ENCODE data around the gene APC2.
A peak's percentile ranks its signal among the peaks of the same experiment; 100 is the strongest.
"Not testable (repeated sequence)": the region's sequence is repeated elsewhere in the genome, so short reads cannot be mapped to it uniquely, and the experiment has no call there.

APC2 gene

DNA sequence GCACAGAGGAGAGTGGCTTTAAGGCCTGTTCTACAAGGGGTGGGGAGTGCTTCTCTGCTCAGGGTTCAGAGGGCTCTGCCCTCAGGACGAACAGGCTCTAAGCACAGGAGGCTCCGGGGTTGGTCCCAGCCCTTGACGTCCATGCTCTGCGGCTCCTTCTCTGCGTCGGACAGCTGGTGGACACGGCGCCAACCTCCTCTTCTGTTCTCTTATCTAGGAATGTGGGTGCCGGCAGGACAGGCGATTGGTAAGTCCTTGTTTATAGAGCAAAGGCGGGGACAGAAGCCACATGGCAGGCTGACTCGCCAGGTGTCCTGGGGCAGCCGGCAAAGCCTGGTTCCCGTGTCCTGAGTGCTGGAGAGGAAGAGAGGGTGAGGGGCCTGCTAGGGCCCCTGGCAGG is 20.2 kb upstream of the APC2 start:
- DNase-seq, result no peak

DNA sequence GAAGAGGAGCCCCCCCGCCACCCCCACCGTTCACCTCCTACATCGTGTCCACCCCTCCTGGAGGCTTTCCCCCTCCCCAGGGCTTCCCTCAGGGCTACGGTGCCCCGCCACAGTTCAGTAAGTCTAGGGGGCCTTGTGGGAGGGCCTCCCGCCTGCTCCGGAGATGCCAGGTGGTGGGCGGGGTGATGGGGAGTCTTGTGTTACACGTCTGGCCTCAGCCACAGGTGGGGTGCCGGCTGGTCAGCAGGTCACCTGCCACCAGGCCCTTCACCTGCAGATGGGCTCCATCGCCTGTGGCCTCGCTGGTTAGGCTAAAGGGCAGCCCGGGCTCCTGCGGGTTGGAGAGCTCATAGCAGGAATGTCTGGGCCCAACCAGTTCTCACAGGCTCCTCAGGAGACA is 19.7 kb upstream of the APC2 start:
- DNase-seq, result no peak

DNA sequence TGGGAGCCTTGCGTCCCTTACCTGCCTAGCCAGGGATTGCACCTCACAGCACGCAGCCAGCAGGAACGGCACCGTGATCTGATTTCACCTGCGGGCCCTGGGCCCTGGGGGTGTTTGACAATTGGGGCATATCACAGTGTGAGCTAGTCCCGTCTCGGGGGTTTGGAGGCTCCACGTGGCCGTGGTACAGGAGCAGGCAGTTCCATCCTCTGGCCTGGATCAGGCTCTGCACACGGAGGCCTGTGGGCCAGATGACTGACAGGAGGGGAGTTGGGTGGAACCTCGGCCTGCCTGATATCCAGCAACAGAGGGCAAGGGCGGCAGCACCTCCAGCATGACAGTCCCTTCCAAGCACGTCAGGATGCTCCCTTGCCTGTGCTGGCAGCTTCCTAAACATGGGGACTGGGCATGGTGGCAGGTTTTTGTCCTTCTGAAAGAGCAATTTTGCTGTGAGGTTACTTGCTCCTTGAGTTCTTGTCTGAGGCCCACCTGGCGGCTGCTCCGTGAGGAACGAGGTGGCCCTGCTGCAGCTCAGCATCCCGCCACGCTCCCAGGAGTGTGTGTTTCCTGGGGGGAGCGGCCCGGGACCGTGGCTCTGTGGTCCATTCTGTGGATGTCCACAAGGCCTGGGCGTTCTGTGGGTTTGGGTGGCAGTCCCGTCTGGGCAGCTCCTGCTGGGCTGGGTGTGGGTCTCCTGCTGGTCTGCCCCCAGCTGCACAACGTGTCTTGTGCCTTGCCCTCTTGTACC is 18.0 kb upstream of the APC2 start:
- no peak for DNase-seq

DNA sequence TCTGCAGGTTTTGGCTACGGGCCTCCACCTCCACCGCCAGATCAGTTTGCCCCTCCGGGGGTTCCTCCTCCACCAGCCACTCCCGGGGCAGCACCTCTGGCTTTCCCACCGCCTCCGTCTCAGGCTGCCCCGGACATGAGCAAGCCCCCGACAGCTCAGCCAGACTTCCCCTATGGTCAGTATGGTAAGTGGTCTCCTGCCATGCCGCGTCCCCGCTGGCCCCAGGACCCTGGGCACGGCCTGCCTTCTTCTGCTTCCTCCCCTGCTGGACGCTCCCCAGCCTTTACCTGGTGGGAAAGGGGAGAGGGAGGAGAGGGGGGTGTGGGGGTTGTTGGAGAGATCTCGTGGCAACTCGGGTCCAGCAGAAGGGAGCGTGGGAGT is 17.4 kb upstream of the APC2 start:
- no peak for DNase-seq

DNA sequence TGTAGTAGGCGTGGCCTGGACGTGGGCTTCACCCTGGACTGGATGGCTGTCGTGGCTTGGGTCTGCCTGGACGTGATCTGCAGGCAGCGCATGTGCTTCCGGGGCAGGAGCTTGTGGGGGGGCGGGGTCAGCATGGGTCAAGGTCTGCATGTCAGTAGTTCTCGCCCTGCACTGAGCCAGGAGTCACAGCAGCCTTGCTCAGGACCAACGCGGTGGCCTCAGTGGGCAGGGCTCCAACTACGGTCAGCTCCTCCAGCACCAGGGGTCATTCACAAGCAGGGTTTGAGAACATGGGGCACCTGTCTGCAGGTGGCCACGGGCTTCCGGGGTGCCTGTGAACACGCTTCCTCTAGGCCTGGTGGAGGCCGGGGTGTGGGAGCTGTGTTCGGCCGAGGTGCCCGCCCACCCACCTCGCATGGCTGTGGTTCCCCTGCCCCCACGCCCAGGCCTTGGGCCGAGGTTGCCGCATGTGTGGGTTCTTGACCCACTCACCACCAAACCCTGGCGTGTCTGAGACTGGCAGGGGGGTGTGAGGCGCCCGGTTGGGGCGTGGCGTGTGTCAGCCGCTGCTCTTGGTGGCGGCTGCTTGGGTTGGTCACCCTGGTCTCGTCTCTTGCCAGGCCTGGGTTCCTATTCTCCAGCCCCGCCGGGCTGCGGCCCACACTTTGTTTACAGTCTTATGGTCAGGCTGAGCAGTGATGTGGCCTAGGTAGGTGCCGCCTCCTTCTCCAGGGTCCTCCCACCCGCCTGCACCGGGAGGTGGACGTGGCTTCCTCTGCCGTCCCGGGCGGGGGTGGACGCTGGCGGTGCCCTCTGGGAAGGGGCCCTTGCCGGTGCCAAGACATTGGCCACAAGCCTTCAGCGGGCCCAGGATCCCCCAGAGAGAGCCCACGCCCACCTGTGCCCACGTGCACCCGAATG is 16.5 kb upstream of the APC2 start:
- no peak for DNase-seq

DNA sequence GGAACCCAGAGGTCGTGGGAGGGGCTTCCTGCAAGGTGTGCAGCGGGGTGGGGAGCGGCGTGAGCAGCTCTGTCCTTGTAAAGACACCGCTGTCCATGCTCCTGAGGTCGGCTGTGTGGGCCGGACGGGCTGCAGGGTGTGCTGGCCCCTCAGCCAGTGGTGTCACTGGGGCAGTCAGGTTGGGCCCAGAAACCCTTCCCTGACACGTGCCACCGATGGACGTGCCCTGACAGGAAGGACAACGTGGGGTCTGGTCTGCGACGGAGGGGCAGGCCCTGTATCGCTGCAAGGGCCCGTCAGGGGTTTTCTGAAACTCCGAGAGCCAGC is 15.9 kb upstream of the APC2 start:
- no peak for DNase-seq

DNA sequence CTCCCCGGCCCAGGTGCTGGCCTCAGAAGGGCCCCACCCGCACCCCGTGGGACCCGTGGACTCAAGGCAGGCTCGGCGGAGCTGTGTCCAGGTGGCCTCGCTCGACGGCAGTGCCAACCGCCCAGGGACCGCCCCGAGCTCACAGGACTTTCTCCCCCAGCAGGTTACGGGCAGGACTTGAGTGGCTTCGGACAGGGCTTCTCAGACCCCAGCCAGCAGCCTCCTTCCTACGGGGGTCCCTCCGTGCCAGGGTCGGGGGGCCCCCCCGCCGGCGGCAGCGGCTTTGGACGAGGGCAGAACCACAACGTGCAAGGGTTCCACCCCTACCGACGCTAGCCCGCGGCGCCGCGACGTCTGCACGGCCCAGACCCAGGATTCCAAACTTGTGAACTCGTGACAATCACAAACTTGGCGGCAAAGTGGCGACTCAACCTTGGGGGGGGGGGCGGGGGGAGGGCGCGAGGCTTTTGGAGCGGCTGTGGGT is 15.3 kb upstream of the APC2 start:
- DNase-seq, result no peak

DNA sequence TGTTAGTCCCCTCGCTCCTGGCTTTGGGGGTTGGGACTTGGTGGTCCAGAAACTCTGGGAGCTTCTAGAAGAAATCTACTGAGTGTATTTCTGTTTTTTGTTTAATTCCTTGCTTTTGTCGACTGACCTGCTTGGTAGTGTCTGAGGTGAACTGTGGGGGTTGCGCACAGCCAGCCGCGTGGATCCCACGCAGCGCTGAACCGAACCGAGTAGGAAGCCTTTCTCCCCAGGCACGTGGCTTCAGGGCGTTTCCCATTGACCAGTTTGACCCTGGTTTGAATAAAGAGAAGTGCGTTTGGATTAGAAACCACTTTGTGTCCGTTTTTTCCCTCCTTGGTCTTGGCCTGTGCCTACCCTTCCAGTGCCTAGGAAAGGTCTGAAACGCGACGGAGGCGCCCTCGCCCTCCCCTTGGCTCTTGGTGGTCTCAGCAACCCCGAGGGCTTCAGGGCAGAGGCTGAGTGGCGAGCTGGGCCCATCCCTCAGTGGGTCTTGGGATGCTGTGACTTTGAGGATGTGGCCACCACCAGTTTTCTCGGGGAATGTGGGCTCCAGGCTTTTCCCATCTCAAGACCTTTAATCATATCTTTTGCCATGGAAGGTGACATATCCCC is 14.4 kb upstream of the APC2 start:
- DNase-seq, result no peak

DNA sequence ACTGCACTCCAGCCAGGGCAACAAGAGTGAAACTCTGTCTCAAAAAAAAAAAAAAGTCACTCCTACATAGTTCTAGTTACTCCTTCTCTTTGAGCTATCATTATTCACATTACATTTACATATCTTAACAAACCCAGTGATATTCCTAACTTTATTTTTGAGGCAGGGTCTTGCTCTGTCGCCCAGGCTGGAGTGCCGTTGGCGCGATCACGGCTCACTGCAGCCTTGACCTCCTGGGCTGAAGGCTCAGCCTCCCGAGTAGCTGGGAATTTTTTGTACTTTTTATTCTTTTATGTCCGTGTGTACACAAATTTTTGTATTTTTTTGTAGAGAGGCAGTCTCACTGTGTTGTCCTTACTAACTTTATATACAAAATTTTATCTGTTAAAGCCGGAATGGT is 12.3 kb upstream of the APC2 start:
- DNase-seq, result no peak

DNA sequence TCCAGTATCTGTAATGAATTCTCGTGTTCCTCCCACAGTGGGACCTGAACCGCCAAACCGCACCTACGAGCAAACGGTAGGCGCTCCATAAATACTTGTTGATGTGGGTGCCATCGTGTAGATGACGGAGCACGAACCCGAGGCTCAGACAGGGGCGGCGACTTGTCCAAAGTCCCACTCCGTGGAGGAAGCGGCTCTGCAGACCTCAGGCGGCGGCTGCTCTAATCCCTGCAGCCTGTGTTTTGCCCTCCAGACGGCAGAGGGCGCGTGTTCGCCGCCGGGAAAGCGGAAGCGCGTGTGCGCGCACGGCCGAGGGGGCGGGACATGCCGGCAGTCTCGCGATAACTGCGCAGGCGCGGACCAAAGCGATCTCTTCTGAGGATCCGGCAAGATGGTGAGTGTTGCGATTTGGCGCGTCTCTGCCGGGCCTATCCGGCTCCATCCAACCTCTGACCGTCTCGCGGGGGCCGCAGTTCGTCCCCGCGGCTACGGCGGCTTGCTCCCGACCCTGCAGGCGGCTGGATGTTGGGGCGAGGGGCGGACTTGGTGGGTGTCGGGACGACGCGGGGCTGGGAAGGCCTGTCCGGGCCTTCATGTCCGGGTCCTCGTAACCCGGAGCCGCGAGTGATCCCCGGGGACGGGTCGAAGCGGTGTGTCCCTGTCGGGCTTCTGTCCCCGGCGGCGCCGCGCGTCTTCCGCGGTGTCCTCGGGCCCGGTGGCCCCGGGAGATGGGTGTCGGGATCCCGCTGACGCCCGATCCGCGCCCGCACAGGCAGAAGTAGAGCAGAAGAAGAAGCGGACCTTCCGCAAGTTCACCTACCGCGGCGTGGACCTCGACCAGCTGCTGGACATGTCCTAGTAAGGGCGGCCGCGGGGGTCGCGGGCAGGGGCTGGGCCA is 11.6 kb upstream of the APC2 start, which contains the start of gene RPS15:
Gene RPS15, plus strand, starts transcription at position 362 of the 898 bp plus-strand sequence. Its CDS starts 30 bp downstream, at position 392.
- peak; percentile 61 for DNase-seq

DNA sequence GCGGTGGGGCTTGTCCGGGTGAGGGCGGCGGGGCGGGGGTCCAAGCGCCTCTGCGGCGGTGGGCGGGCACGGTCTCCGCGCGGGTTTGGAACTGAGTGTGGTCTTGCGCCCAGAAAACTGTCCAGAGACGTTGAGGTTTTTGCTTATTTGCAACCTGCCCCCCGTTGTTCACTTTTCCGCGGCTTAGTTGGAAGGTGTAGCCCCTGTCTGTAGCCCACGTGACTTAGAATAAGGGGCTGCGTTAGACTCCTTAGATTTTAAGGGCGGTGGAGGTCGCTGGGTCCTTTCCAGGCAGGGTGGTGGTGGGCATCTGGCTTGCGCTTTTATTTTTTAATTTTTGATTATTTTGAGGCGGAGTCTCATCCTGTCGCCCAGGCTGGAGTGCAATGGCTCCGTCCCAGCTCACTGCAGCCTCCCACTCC is 11.0 kb upstream of the APC2 start:
- no peak for DNase-seq

DNA sequence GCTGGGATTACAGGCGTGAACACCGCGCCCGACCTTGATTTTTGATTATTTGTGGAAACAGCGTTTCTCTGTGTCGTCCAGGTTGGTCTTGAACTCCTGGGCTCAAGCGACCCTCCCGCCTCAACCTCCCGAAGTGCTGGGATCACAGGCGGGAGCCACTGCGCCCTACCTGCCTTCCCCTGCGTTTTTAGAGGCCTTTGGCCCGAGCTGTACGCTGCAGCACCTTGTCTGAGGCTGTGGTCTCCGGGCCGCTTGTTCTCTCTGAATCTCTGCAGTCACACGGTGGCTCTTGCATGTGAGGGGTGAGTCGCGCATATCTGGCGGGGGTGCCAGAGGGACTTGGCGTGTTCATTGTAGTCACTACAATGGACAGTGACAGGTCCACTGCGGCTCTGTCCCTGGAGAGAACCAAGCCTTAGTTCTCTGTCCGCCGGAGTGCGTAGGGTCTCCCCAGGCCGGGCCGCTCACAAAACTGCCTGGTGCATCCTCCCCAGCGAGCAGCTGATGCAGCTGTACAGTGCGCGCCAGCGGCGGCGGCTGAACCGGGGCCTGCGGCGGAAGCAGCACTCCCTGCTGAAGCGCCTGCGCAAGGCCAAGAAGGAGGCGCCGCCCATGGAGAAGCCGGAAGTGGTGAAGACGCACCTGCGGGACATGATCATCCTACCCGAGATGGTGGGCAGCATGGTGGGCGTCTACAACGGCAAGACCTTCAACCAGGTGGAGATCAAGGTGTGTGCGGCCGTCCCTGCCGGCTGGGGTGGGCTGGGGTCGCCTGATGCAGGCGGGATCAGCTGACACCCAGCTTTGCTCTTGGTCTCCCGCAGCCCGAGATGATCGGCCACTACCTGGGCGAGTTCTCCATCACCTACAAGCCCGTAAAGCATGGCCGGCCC is 10.2 kb upstream of the APC2 start:
- DNase-seq, result not testable (repeated sequence)

DNA sequence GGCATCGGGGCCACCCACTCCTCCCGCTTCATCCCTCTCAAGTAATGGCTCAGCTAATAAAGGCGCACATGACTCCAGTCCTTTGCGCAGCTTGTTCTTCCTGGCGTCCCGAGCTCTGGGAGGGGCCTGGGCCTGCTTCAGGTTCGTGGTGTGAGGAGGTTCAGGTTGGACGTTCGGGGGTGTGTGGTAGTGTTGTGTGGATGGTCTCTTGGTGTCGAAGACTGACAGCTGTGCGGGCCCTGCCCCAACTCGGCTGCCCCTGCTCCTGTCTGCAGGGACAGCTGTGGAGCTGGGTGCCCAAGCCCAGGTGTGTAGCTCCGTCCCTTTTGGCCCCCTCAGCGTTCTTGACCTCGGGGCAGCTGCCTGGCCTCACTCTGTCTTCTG is 9.5 kb upstream of the APC2 start:
- DNase-seq, result no peak

DNA sequence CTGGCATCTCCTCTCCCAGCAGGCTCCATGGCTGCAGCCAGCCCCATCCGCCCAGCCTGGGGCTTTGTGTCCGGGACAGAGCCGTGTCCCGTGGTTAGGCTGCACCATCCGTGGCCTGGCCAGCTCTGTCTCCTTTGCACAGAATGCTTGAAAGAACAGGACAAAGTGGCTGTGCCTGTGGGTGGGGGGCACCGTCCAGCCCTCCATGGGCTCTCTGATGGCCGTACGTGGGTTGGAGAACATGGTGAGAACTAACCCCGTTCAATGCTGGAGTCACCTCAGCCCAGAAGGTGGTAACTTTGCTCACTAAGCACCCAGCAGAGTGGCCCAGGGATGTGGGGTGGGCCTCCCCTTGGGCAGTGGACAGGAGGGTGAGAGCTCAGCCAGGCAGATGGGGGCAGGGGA is 8.9 kb upstream of the APC2 start:
- no peak for DNase-seq

DNA sequence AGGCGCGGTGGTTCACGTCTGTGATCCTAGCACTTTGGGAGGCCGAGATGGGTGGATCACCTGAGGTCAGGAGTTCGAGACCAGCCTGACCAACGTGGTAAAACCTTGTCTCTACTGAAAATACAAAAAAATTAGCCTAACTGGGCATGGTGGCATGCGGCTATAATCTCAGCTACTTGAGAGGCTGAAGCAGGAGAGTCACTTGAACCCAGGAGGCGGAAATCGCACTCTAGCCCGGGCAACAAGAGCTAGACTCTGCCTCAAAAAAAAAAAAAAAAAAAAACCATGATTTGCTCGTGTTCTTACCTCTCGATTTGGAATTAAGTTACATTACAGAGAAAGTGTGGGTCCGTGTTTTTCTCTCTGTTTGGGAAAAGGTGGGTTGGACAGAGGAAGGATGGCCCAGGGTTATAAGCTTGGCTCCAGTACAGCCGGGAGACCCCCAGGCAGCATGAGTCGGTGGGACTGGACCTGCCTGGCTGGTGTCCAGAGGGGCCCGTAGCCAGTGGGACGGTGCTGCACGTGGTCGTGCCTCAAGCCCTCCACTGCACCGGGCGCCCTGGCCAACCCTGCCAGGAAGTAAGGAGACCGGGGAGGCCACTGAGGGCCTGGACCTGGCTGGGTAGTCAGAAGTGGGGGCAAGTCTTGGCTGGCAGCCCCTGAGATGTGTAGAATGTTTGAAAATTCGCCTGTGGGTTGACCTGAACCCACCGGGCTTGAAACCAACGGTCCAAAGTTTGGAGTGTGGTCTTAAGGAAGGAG is 8.1 kb upstream of the APC2 start:
- DNase-seq, result no peak

DNA sequence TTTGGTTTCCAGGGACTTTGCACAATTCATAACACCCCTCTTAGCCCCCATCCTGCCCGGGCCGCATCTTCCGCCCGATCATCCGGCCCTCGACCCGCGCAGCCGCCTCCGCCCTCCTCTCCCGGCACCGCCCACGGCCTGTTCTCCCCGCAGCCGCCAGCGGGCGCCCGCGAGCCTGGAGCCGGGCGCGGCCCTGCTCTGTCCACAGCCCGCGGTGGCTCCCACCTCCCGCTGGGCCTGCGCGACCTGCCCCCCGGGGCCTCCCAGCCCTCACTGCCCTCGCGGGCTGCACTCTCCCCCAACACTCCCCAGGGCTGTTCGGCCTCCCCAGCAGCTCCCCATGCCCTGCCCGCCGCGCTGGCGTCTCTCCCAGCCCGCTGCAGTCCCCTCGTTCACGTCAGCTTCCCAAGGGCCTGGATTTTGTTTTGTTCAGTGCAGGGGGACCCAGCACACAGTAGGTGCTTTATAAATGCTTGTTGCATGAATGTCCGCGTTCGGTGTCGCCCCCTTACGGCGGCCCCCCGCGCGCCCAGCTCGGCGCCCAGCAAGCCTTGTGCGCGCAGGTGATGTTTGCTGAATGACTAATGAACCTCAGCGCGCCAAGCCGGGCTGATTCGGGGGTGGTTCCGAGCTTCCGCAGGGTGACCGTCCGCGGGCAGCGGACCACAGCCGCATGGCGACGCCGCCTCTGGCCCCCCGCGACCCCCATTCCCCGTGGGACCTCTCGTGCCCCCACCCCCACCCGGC is 4.6 kb upstream of the APC2 start:
- no peak for DNase-seq

DNA sequence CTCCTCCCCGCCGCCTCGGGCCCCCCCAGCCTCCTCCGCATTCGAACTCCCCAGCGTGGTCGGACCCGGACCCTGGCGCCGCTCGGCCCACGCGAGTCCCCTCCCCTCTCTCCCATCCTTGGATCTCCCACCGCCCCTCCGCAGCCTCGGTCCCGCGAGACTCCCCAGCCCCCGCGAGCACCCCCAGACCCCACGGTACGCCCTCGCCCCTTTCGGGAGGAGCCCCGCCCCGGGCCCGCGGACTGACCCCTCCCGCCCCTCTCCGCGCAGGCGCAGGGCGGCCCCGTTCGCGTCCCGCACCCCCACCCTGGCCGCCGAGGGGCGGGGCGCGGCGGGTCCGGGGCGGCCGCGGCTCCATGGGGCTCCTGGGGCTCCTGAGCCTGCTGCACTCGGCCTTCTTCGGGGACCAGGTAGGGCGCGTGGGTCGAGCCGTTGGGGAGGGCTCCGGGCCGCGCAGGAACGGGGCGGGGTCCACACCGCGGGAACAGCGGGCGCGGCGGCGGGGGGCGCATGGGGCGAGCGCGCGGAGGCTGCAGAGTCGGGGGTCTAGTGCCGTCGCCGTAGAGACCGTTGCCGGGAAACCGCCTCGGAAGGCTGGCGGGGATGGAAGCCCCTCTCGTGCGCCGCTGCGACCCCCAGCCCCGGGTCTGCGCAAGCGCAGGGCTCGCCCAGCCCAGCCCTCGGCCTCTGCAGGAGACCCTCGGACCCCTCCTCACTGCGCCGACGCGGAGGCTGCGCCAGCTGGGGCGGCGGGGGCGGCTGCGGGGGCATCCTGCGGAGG is 3.8 kb upstream of the APC2 start:
- no peak for DNase-seq

DNA sequence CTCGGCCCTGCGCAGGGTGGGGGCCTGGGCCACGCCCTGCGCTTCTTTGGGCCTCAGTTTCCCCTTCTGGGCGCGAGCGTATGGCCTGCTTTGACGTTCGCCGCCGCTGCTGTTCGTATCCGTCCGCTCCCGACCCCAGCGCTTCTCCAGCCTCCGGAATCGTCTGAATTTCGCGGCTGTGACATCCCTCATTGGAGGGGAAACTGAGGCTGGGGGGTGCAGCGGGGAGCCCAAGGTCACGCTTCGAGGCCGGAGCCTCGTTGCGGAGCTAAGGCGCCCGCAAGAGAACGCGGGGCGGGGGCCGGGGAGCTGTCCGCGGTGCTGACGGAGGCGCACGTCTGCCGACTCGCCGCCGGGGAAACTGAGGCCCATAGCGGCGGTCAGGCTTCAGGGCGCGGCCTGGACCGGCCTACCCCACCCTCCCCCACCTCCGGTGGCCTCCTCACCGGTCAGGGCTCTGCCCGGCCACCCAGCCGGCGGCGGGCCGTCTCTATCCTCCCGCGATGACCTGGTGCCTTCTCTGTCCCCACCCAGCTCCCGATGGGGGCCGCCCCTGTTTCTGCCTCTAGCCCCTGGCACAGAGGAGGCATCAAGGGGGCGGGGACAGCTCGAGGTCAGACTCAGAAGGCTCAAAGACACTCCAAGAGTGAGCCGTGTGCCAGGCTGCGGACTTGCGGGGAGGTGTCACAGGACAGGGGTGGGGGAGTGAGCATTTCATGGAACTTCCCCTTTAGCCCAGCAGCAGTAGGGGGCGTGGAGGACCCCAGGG is 3.0 kb upstream of the APC2 start:
- DNase-seq, result no peak

Measured in NCI-H1417 treated with DMSO at 0.1 percent for 48 hours (cell line).